AG08395 (cell line): Measurements from ENCODE around the gene HSD3B2.
"Not testable (repeated sequence)": the region's sequence is repeated elsewhere in the genome, so short reads cannot be mapped to it uniquely, and the experiment has no call there.

ENCODE experiments used
- DNase-seq: peaks from one replicate; pipeline ENCODE4 v3.0.0; 2012; ENCODE audit warnings: mixed read lengths, low spot score

The HSD3B2 gene

DNA sequence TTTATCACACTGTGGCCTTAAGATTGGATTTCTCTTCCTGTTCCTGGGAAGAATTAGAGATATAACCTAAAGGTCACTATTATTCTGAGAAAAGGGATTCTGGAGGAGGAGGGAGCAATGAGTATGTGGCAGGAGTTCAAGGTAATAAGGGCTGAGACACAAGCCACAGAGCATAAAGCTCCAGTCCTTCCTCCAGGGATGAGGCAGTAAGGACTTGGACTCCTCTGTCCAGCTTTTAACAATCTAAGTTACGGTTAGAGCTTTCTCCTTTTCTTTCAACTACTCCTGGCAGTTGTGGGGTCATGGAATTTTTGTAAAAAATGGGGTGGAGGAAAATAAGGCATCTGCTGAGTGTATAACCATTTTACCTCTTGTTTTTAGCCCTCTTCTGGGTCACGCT is at the start of gene HSD3B2:
Gene HSD3B2 (plus strand): TSS at position 201 of the 400 bp plus-strand sequence. CDS start 270 bp downstream, outside the sequence.
- no peak for DNase-seq

GRCh38 chr1:119366424-119366823 is 48.5 kb upstream of the HSD3B2 start:
- DNase-seq: no peak

GRCh38 chr1:119367432-119368124 is 47.4 kb upstream of the HSD3B2 start:
- peak; percentile 84 for DNase-seq

DNA sequence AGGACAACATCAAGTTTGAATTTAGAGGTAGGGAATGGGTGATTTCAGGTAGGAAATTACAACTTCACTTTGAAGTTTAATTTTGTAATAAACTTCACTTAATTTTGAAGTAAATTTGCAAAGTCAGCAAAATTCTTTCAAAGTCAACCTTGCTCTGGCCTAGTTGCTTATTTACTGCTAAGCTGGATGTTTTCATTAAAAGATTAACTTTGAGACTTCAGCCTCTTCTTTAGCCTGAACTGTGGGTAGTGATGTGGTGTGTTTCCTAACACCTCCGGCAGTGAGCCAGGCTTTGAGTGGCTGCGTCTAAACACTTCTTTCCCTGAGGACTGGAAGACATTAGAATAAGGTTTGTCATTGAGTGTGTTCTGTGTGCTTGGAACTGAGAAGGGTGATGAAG is 46.4 kb upstream of the HSD3B2 start, which contains the start of gene HAO2:
Gene HAO2 (plus strand): TSS at position 232 of the 400 bp plus-strand sequence. CDS start 12,301 bp downstream, outside the sequence.
- no peak for DNase-seq

- no peak for DNase-seq
Observed at GRCh38 chr1:119370748-119371147, 44.2 kb upstream of the HSD3B2 start.

- no peak for DNase-seq
Observed at GRCh38 chr1:119371815-119372214, 43.1 kb upstream of the HSD3B2 start.

DNA sequence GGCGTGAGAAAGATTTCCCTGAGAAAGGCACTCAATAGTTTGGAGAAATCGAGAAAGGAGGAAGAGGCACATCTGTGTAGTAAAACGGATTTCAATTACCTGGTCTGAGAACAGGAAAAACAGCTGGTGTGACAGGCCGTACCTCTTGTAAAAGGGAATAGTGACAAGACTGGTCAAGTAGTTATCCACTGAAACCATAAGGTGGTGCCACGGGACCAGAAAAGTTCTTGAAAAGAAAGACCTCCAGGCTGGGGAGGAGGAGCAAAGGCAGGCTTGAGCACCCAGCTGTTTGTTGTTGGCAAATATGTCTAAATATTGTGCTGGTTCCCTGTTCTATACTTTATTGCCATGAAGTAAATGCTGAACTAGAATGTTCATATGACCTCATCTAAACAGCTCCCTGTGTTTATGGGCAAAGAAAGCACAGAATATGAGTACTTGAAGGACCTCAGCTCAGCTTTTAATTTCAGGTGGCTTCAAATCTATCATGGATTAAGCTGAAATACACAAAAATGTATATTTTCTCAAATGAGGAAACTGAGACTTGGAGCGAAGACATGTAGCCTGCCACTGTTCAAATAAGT is 42.4 kb upstream of the HSD3B2 start:
- peak; percentile 52 for DNase-seq

DNA sequence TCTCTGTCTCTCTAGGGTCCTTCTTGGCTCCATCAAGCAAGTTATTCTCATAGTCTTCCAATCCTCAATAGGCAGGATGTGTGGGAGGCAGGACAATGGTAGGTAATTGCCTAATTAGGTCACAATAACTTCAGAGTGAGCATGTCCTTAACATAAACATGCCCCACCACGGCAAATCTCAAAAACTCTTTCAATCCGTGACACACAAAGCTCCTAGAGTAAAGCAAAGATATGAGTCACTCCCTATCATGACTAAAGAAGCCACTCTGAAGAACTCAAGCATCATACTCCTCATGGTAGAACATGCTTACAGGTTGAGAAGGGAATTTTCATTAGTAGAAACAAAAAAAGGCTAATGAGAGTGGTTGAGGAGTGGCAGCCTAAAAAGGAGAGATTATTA is 41.5 kb upstream of the HSD3B2 start:
- peak; percentile 39 for DNase-seq

- no peak for DNase-seq
Observed at GRCh38 chr1:119374208-119374874, 40.6 kb upstream of the HSD3B2 start.

DNA sequence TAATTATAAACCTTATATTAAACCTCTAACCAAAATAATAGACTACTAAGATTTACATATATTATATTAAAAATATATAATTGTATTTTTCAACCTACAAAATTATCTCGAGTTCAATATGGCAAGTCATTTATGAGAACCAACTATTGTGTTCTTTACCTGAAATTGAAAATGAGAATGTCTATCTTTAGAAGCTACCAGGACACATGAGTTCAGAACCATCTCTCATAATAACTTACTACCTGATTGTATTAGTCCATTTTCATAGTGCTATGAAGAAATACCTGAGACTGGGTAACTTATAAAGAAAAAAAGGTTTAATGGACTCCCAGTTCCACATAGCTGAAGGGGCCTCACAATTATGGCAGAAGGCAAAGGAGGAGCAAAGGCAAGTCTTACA is 39.6 kb upstream of the HSD3B2 start:
- DNase-seq: no peak

DNA sequence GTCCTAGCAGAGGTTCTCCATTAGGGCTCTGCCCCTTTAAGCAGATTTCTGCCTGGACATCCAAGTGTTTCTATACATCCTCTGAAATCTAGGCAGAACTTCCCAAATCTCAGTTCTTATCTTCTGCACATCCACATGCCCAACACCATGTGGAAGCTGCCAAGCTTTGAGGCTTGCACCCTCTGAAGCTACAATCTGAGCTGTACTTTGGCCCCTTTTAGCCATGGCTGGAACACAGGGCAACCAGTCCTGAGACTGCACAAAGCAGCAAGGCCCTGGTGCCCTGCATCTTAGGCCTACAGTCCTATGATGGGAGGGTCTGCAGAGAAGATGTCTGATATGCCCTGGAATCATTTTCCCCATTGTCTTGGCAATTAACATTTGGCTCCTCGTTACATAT is 38.4 kb upstream of the HSD3B2 start:
- no peak for DNase-seq

GRCh38 chr1:119377594-119377993 is 37.4 kb upstream of the HSD3B2 start:
- not testable (repeated sequence) for DNase-seq

DNA sequence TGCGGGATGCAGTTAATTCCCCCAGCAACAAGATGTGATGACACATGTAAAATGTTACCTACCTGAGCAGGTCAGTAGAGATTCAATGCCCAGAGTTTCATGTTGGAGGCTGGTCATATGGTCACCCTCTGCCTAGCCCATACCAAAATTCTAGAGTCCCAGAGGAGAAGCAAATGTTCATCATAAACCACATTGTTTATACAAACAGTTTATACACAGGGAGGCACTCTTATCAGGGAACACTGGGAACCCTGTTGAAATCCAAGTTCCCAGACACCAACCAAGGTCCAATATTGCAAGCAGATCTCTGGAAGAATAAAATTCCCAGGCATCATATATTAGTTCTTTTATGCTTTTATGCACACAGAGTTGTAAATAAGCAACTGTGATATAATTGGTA is 35.8 kb upstream of the HSD3B2 start:
- no peak for DNase-seq

DNA sequence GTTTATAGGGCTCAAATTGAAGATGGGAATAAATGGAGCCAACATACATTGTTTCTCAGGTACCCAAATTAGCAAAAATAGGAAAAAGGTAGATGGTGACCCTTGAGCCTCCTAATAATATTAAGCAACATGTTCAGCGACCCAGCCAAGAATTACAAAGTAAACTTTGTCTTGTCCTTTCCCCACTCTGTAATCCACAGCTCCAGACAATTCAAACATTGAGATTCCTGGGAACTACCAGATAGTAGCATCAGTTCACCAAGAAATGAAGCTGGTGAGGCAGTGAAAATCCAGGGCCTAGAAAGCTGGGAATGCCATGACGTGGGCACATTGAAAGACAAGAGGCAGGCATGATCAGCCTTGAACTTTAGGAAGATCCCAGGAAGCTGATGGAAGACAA is 34.6 kb upstream of the HSD3B2 start:
- no peak for DNase-seq

- no peak for DNase-seq
Observed at GRCh38 chr1:119380983-119381662, 33.8 kb upstream of the HSD3B2 start.

GRCh38 chr1:119384591-119384990 is 30.4 kb upstream of the HSD3B2 start:
- no peak for DNase-seq

DNA sequence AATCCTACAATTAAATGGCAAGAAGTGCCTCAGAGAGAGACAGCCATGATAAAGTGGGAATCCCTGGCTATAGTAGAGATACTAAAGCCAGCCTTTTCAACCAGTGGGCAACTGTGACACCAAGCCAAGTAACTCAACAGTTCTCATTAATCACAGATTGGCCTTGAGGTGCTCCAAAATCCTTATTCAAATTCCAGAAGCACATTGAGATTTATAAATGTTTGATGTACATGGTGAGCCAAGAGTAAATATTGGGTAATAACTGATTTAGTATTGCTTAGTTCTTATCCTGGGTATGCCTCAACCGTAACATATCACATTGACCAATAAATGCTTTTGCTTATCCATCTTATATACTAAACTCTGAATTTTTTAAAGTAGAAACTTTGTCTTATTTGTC is 29.3 kb upstream of the HSD3B2 start:
- no peak for DNase-seq

DNA sequence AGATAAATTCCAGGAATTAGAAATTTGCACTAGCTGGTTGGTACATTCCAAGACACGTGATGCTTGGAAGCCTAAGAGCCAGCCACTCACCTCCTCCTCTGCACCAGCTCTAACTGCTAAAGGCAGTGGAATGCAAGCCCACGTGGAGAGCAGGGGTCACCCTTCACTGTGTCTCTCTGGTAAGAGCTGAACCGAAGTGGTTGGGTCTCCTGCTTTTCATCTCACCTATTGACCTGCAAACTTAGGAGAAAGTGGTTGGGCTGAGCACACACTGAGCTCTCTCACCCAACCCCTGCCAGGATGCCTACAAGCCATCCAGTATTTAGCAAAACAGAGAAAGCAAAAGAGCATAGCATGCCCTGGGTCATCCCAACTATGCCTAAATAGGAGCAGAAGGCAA is 27.1 kb upstream of the HSD3B2 start:
- DNase-seq: no peak

DNA sequence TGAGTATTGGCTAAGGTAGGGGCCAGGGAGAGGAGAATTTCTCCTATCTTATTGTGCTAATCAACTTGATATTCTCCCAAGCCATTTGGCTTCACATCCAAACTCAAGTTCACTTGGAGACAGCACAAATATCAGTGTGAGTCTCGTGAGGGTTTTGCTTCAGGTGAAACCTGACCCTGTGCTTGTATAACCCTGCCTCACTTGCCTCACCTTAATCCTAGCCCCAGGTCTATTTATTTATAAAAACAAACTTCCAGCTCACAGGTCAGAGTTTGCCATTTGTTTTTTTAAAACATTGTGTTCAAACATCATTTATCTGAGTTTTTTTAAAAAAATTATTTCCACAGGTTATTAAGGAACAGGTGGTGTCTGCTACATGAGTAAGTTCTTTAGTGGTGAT is 26.5 kb upstream of the HSD3B2 start:
- no peak for DNase-seq

- no peak for DNase-seq
Observed at GRCh38 chr1:119390526-119390925, 24.4 kb upstream of the HSD3B2 start.

GRCh38 chr1:119391749-119392148 is 23.2 kb upstream of the HSD3B2 start:
- peak; percentile 16 for DNase-seq

DNA sequence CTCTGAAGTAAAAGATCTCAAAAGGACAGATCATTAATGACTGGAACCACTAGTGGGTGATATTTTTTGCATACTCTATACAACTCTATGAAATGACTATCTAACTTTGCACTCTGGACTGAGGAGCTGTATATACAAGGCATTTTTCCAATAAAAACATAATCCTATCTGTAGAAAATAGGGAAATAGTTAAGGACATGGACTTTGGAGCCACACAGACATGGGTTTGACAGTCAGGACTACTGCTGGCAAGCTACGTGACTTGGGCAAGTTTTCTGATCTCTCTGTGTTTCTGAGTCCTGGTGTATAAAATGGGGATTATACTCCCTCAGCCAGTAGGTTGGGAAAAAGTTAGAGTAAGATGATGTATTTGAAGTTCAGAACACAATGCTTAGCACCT is 20.9 kb upstream of the HSD3B2 start:
- DNase-seq: no peak

GRCh38 chr1:119396982-119397381 is 18.0 kb upstream of the HSD3B2 start:
- no peak for DNase-seq
